Fibroblast of mammary gland (primary cell): ENCODE measurements around the gene DCC.

Experiments used
- DNase-seq: peaks from one replicate; pipeline ENCODE4 v3.0.0-alpha.2; 2010; ENCODE audit warnings: low read depth
- H3K4me3 ChIP-seq: 2 replicates; pipeline ENCODE4 v1.5.1; 2011; ENCODE audit warnings: low read depth, mild to moderate bottlenecking, low read length, moderate library complexity; ENCODE audit not compliant: control insufficient read depth
- TF ChIP-seq, protein P1 (sequence below): conservative IDR thresholded peaks from 2 replicates; pipeline ENCODE4 v1.5.1; 2011; ENCODE audit warnings: low read depth, low read length, inconsistent platforms; ENCODE audit not compliant: control insufficient read depth, insufficient read depth

The DCC gene

DNA sequence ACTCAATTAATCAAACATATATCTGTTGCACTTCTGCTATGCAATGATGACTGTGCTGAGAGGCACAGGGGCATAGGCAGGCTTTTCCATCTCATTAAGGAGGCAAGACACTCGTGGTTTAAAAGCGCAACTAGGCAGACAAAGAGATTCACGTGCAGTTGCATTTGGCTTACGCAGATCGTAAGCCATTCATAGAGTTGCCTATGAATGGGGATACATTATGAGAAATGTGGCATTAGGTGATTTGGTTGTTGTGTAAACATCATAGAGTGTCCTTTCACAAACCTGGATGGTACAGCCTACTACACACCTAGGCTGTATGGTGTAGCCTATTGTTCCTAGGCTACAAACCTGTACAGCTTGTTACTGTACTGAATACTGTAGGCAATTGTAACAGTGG, 284.7 kb downstream of the DCC start:
- H3K4me3 ChIP-seq: no peak overlapping the region
- TF ChIP-seq, protein P1, sequence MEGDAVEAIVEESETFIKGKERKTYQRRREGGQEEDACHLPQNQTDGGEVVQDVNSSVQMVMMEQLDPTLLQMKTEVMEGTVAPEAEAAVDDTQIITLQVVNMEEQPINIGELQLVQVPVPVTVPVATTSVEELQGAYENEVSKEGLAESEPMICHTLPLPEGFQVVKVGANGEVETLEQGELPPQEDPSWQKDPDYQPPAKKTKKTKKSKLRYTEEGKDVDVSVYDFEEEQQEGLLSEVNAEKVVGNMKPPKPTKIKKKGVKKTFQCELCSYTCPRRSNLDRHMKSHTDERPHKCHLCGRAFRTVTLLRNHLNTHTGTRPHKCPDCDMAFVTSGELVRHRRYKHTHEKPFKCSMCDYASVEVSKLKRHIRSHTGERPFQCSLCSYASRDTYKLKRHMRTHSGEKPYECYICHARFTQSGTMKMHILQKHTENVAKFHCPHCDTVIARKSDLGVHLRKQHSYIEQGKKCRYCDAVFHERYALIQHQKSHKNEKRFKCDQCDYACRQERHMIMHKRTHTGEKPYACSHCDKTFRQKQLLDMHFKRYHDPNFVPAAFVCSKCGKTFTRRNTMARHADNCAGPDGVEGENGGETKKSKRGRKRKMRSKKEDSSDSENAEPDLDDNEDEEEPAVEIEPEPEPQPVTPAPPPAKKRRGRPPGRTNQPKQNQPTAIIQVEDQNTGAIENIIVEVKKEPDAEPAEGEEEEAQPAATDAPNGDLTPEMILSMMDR: no peak
- no peak for DNase-seq

- H3K4me3 ChIP-seq: no peak overlapping the region
- DNase-seq: no peak
- TF ChIP-seq, protein P1: no peak
Observed at GRCh38 chr18:52636536-52636935, 296.5 kb downstream of the DCC start.

- H3K4me3 ChIP-seq: no peak overlapping the region
- TF ChIP-seq, protein P1: no peak
- DNase-seq: no peak
Observed at GRCh38 chr18:52648201-52648600, 308.2 kb downstream of the DCC start.

DNA sequence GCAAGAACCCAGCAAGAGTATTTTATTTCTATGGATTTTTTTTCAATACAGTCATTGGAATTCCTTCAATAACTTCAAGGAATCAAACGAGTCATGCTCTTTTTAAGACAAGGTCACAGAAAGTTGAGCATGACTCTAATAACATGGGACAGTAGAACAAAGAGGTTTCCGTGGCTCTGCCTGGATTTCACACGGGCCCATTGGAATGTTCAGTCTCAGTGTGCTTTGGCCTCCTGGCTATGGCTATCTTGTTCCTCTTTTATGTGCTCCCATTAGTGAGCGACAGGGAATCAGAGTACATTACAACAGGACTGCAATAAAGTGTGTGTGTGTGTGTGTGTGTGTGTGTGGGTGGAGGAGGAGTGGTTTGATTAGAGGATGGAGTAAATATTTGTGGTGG, 312.4 kb downstream of the DCC start:
- H3K4me3 ChIP-seq: no peak overlapping the region
- TF ChIP-seq, protein P1: no peak

GRCh38 chr18:52657043-52657805, 317.2 kb downstream of the DCC start:
- no peak for DNase-seq
- TF ChIP-seq, protein P1: no peak

More for the DNA sequence above, 312.4 kb downstream of the DCC start:
- DNase-seq: no peak

DNA sequence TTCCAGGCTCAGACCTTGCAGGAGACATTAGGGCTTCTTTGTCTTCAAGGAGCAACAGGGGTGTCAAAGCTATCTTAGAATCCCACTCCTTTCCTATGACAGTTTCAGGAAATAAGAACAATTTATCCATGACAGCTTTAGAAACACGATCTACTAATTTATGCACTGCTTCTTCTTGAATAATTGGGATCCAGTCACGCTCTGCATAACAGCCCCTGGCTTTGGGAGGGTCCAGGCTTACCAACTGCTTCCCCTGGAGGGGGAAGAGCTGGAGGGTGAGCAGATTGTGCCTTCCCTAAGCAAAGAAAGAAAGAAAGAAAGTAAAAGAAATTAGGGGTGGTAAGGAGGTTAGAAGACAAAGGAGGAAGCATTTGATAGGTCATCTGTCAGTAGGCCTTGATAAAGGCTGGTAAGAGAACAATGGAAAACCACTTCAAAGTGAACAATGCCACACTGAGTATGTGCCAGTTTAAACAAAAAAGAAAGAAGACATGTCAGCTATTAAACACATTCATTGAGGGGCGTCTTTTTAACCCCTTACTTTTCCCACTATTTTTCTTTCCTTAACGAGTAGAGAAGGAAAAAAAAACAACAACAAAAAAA, 327.6 kb downstream of the DCC start:
- TF ChIP-seq, protein P1: no peak
- DNase-seq: no peak

More at GRCh38 chr18:52657043-52657805, 317.2 kb downstream of the DCC start:
- H3K4me3 ChIP-seq: no peak overlapping the region

More for the DNA sequence above, 327.6 kb downstream of the DCC start:
- H3K4me3 ChIP-seq: no peak overlapping the region
